SIG-M5 treated with dmso at 0.1 percent for 504 hours (cell line): ENCODE data around the gene RNF11.

Source experiments
- DNase-seq: peaks from one replicate; lab custom pipeline; 2025; ENCODE audit not compliant: unreplicated experiment; lab: John Stamatoyannopoulos, UW

The RNF11 gene

DNA sequence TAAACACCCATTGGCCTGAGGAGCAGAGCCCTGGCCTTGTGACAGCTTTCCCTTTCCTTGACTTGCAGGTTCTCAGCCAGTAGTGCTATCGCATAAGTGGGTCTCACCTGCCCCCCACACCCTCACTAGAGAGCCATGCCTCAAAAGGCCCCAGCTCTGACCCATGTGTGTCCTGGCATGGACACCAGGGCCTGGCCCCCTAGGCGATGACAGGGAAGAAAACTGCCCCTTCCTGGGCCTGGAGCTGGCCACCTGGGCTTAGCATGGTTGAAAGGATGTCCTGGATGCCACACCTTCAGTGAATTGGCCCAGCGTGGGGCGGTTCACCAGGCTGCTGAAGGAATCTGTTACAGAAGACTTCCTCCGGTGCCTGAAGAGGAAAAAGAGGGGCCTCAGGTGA is 75.8 kb downstream of the RNF11 start:
- DNase-seq = no peak

DNA sequence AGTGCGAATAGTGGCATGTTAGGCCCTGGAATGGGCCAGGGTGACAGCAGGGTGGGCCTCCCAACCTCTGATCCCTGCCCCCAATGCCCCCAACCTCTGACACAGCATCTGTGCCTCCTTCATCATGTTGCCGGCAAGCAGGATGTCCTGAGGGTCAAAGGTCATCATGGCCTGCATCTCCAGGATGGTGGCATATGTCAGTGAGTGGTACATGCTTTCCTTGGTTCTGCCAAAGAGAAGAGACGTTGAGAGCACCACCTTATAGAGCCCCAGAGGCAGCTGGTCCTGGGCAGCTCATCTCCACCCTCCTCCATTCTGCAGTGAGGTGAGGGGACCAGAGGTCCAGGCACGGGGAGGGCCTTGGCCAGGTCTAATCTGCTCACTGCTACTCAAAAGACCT is 76.6 kb downstream of the RNF11 start:
- DNase-seq = no peak

DNA sequence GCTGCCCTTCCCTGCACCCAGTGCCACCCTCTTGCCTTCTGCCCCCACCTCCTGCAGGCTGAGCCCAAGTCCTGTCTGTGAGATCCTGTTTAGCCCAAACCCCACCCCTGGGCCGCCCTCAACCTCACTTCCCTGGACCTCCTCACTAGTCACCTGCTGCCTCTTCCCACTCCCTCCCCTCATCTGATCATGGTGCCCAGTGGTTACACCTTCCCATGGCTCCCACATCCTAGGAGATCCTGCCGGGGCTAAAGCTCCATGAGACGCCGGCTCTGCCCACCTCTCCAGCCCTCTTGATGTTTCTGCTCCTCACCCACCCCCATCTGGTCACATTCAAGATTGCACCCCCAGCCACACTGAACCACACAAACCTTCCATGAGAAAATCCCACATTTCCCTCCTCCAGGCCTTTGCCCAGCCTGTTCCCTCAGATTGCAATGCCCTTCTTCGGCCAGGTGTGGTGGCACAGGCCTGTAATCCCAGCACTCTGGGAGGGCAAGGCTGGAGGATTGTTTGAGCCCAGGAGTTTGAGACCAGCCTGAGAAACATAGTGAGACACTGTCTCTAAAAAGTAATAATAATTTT is 77.3 kb downstream of the RNF11 start:
- DNase-seq = no peak

- peak; percentile 29 for DNase-seq
These were observed 78.1 kb downstream of the RNF11 start for GRCh38 chr1:51313961-51314777.

DNA sequence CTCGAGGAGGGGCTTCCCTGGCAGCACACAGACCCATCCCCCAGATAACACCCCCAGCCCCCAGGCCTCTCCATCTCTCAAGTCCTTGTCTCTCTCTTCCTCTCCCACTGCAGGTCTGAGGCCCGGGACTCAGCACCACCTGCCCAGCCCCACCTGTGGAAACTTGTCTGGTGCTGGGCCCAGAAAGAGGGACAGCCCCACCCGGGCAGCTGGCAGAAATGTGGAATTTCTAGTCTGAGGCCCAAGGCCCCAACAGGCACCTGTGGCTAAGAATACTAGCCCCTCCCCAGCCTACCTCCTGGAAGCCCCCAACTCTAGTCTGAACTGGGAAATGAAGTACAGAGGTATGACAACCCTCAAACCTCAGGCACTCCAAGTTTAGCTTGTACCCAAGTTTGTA is 78.9 kb downstream of the RNF11 start:
- no peak for DNase-seq

DNA sequence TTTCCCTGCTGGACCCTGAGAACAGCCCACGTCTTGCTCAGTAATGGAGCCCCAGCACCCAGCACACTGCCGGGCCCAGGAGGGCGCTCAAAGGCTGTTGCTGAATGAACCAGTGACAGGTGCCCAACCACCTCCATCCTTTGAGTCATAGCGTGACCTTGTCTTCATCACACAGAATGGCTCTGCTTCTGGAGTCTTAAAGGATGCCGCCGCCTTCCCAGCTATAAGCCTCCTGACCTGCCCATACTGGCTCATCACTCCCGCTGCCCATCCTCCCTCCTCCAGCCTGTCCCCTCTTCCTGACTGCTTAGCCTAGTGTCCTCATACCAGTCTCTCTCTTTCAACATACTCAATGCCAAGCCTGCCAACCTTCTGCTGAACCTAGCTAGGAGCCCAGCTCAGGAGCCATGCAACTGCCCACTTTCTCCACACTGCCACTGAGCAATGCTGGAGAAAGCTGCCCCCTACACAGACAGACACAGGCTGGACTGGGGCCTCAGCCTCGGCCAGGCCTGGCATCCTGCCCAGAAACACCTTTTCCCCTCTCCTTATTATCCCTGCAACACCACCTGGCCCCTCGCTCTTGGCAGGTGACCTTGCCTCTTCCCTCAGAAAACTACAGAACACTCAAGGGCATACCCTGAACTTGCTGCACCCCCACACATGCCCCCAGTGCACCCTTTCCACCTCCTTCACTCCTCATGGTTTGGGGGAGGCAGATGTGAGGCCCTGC is 80.2 kb downstream of the RNF11 start:
- DNase-seq = no peak

GRCh38 chr1:51316846-51317120 is 80.7 kb downstream of the RNF11 start:
- DNase-seq = no peak

- no peak for DNase-seq
These were observed 81.7 kb downstream of the RNF11 start for GRCh38 chr1:51317798-51318197.

DNA sequence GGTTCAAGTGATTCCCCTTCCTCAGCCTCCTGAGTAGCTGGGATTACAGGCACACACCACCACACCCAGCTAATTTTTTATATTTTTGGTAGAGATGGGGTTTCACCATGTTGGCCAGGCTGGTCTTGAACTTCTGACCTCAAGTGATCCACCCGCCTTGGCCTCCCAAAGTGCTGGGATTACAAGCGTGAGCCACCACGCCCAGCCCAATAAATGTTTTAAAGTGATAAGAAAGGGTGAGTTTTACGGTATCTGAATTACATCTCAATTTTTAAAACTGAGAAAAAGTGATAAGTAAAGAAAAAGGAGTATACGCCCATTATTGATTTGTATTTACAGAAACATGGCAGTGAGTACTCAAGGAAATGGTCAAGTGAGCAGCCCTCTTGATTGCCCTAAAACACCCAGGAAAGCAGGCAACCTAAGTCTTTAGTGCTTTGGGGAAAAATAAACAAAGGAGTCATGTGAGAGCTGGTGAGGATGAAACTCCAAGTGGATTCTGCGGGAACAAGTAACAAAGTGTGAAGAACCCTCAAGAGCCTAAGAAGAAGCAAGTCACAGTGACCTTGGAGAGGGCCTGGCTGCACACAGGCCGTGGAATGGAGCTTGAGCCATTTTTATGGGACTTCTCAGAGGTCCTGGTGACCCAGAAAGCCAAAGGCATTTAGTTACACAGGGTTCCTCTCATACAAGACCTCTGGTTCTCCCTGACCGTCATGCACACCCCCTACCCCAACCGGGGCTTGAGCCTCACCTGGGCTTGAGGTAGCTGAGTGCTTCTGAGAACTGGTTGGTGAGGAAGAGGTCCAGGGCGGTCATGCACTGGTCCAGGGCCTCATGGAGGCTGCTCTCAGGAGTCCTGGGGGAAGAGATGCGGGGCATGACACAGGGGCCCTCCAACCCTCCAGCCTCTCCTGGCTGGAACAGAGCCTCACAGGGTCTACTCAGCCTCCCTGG is 85.2 kb downstream of the RNF11 start:
- no peak for DNase-seq

GRCh38 chr1:51321924-51322280 is 85.8 kb downstream of the RNF11 start:
- DNase-seq = no peak

DNA sequence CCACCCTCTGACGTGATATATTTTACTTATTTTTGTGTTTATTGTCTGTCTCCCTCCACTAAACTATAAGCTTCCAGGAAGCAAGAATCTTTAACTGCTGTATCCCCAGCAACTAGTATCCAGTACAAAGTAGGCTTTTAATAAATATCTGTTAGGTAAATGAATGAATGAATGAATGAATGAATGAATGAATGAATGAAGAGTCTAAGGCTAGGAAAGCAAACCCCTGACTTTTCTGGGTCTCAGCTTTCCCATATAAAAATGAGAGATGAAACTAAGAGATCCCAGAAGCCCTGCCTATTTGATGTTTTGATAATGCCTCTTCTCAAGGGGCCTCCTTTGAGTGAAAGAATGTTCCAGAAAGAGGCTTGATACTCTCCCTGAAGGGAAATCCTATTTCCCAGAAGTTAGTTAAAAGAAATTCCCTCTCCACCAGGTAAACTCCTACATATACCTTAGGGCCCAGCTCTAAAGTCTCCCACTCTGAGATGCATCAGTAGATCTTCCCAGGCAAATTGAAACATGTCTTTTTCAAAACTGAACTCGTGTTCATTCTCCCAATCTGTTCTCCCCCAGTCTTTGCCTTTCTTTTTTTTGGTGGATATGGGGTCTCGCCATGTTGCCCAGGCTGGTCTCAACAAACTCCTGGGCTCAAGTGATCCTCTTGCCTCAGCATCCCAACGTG is 86.5 kb downstream of the RNF11 start:
- DNase-seq = no peak
